Measurements from ENCODE around the gene LY6G6D. TPM values are rescaled to one million over a fixed set of nuclear protein-coding genes. Genes with fewer than 3 reads are reported as not detected.
"Not testable (repeated sequence)": the region's sequence is repeated elsewhere in the genome, so short reads cannot be mapped to it uniquely, and the experiment has no call there.

Gene LY6G6D
- total RNA-seq, 1 experiment from 2014 or later, result not detected

DNA sequence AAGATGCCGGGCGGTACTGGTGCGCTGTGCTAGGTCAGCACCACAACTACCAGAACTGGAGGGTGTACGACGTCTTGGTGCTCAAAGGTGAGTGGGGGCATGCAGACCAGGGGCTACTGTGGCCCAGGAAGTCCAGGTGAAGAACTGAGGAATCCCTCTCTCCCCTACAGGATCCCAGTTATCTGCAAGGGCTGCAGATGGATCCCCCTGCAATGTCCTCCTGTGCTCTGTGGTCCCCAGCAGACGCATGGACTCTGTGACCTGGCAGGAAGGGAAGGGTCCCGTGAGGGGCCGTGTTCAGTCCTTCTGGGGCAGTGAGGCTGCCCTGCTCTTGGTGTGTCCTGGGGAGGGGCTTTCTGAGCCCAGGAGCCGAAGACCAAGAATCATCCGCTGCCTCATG lies 7.4 kb upstream of the LY6G6D start:
- Histone ChIP-seq H3K27me3 (replicated peaks; ENCODE audit: insufficient read depth, low read depth, low read length, poor library complexity) (no peaks in the 10 kb centered on the region), H3K27ac (ENCODE audit: low read depth, low read length, poor library complexity, severe bottlenecking) (no peak overlapping the region), H3K4me1 (ENCODE audit: insufficient read depth, low read length, poor library complexity, severe bottlenecking) (no peaks in the 10 kb centered on the region), H3K4me3 (ENCODE audit: low read depth, low read length, poor library complexity, severe bottlenecking) (no peak overlapping the region), H3K36me3 (ENCODE audit: insufficient read depth, low read length, poor library complexity, severe bottlenecking) (no peaks in the 10 kb centered on the region), H3K9me3 (ENCODE audit: low read depth, low read length, poor library complexity, severe bottlenecking) (no peaks in the 10 kb centered on the region)
- no peak for DNase-seq (ENCODE audit: low spot score)
- POLR2A ChIA-PET (ENCODE audit: low non-redundant PET), result no interaction called here
- intact Hi-C loops (cut with micrococcal nuclease; ENCODE audit: unreplicated experiment), result no loop called here
- BruUV-seq (replicated peaks), result no TSS peak
- CTCF ChIA-PET, result no interaction called here
- TF ChIP-seq CTCF (conservative IDR thresholded peaks at IDR 0.05; ENCODE audit: low read depth, low read length), result no peak
- no peak for TF ChIP-seq EZH2 (IDR thresholded peaks at IDR 0.05; ENCODE audit: borderline replicate concordance, low read depth, low read length, poor library complexity, severe bottlenecking)

DNA sequence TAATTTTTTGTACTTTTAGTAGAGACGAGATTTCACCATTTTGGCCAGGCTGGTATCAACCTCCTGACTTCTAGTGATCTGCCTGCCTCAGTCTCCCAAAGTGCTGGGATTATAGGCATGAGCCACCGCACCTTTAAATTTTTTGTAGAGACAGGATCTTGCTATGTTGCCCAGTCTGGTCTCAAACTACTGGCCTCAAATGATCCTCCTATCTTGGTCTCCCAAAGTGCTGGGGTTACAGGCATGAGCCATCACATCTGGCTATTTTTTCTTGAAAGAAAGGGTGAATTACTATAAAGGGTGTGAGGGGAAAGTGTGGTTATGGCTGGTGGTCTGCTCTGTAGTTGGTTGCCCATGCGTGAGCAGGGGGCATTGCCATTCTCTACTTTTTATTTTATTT lies 6.9 kb upstream of the LY6G6D start:
- intact Hi-C loops (cut with micrococcal nuclease; ENCODE audit: unreplicated experiment), result no loop called here
- Histone ChIP-seq H3K36me3 (ENCODE audit: insufficient read depth, low read length, poor library complexity, severe bottlenecking) (no peaks in the 10 kb centered on the region), H3K4me1 (ENCODE audit: insufficient read depth, low read length, poor library complexity, severe bottlenecking) (no peaks in the 10 kb centered on the region), H3K9me3 (ENCODE audit: low read depth, low read length, poor library complexity, severe bottlenecking) (no peaks in the 10 kb centered on the region), H3K27ac (ENCODE audit: low read depth, low read length, poor library complexity, severe bottlenecking) (no peak overlapping the region), H3K4me3 (ENCODE audit: low read depth, low read length, poor library complexity, severe bottlenecking) (no peak overlapping the region), H3K27me3 (replicated peaks; ENCODE audit: insufficient read depth, low read depth, low read length, poor library complexity) (no peaks in the 10 kb centered on the region)
- POLR2A ChIA-PET (ENCODE audit: low non-redundant PET), result no interaction called here
- BruUV-seq (replicated peaks), result no TSS peak
- no peak for DNase-seq (ENCODE audit: low spot score)
- TF ChIP-seq EZH2 (IDR thresholded peaks at IDR 0.05; ENCODE audit: borderline replicate concordance, low read depth, low read length, poor library complexity, severe bottlenecking), result no peak
- no peak for TF ChIP-seq CTCF (conservative IDR thresholded peaks at IDR 0.05; ENCODE audit: low read depth, low read length)
- CTCF ChIA-PET, result no interaction called here

GRCh38 chr6:31709157-31709556 lies 6.0 kb upstream of the LY6G6D start:
- DNase-seq (ENCODE audit: low spot score); intact Hi-C loops (cut with micrococcal nuclease; ENCODE audit: unreplicated experiment); H3K27me3 ChIP-seq (replicated peaks; ENCODE audit: insufficient read depth, low read depth, low read length, poor library complexity); BruUV-seq (replicated peaks); H3K36me3 ChIP-seq (ENCODE audit: insufficient read depth, low read length, poor library complexity, severe bottlenecking); H3K9me3 ChIP-seq (ENCODE audit: low read depth, low read length, poor library complexity, severe bottlenecking); POLR2A ChIA-PET (ENCODE audit: low non-redundant PET); H3K4me1 ChIP-seq (ENCODE audit: insufficient read depth, low read length, poor library complexity, severe bottlenecking); H3K4me3 ChIP-seq (ENCODE audit: low read depth, low read length, poor library complexity, severe bottlenecking); CTCF ChIA-PET; H3K27ac ChIP-seq (ENCODE audit: low read depth, low read length, poor library complexity, severe bottlenecking): not testable (repeated sequence)

- Histone ChIP-seq H3K27ac (ENCODE audit: low read depth, low read length, poor library complexity, severe bottlenecking) (no peak overlapping the region), H3K36me3 (ENCODE audit: insufficient read depth, low read length, poor library complexity, severe bottlenecking) (no peaks in the 10 kb centered on the region), H3K4me1 (ENCODE audit: insufficient read depth, low read length, poor library complexity, severe bottlenecking) (no peaks in the 10 kb centered on the region), H3K4me3 (ENCODE audit: low read depth, low read length, poor library complexity, severe bottlenecking) (no peak overlapping the region), H3K27me3 (replicated peaks; ENCODE audit: insufficient read depth, low read depth, low read length, poor library complexity) (no peaks in the 10 kb centered on the region), H3K9me3 (ENCODE audit: low read depth, low read length, poor library complexity, severe bottlenecking) (no peaks in the 10 kb centered on the region)
- CTCF ChIA-PET, result no interaction called here
- intact Hi-C loops (cut with micrococcal nuclease; ENCODE audit: unreplicated experiment), result no loop called here
- POLR2A ChIA-PET (ENCODE audit: low non-redundant PET), result no interaction called here
- DNase-seq (ENCODE audit: low spot score), result no peak
- TF ChIP-seq EZH2 (IDR thresholded peaks at IDR 0.05; ENCODE audit: borderline replicate concordance, low read depth, low read length, poor library complexity, severe bottlenecking) (no peak), CTCF (conservative IDR thresholded peaks at IDR 0.05; ENCODE audit: low read depth, low read length) (no peak)
- BruUV-seq (replicated peaks), result no TSS peak
Measured at GRCh38 chr6:31710523-31711219, 4.5 kb upstream of the LY6G6D start.
